Common myeloid progenitor, CD34-positive (primary cell): ENCODE data around the gene RAB1A.

Experiments
- CTCF ChIA-PET: fragments of 350-600 bp; sonication (Branson Sonifier 250); formaldehyde crosslinking; loops from one replicate; lab custom pipeline; 2021; ENCODE audit warnings: antibody characterized with exemption; lab: Charles Lee
- POLR2A ChIA-PET: fragments of 350-600 bp; sonication (Branson Sonifier 250); formaldehyde crosslinking; loops from one replicate; lab custom pipeline; 2021; ENCODE audit warnings: antibody characterized with exemption; lab: Charles Lee
- DNase-seq, 3 donors: peaks; one replicate each; pipeline versions ENCODE4 v3.0.0 to v3.0.0-alpha.2; 2013
- H3K27ac ChIP-seq, 2 experiments: 1 replicate in 1 of 2; 2 replicates in 1 of 2; pipeline ENCODE4 v1.7.0; 2013; ENCODE audit warnings: inconsistent platforms in 2 of 2, low read length in 2 of 2, mild to moderate bottlenecking in 2 of 2, low read depth in 1 of 2, moderate library complexity in 1 of 2; ENCODE audit not compliant: severe bottlenecking in 2 of 2, insufficient read depth in 1 of 2, poor library complexity in 1 of 2
- H3K27me3 ChIP-seq, 5 experiments: replicated peaks in 2 of 5; 1 replicate in 3 of 5; 2 replicates in 2 of 5; pipeline versions ENCODE4 v1.6.1 to v1.7.0; 2013; ENCODE audit warnings: low read length in 4 of 5, mild to moderate bottlenecking in 2 of 5, moderate library complexity in 2 of 5, inconsistent platforms in 1 of 5; ENCODE audit not compliant: insufficient read depth in 5 of 5, control insufficient read depth in 4 of 5
- H3K36me3 ChIP-seq, 4 experiments: 1 replicate in 2 of 4; 2 replicates in 2 of 4; pipeline versions ENCODE4 v1.6.1 to v1.7.0; 2013; ENCODE audit warnings: low read length in 3 of 4, control low read depth in 1 of 4, mild to moderate bottlenecking in 1 of 4; ENCODE audit not compliant: control insufficient read depth in 4 of 4, insufficient read depth in 4 of 4
- H3K4me1 ChIP-seq, 4 experiments: 1 replicate in 3 of 4; 2 replicates in 1 of 4; pipeline versions ENCODE4 v1.6.1 to v1.7.1; 2013; ENCODE audit warnings: low read length in 3 of 4, mild to moderate bottlenecking in 3 of 4, control low read depth in 1 of 4, inconsistent platforms in 1 of 4, moderate library complexity in 1 of 4; ENCODE audit not compliant: control insufficient read depth in 4 of 4, insufficient read depth in 4 of 4; ENCODE audit errors: control extremely low read depth in 1 of 4
- H3K4me3 ChIP-seq, 7 experiments: 1 replicate in 4 of 7; 2 replicates in 3 of 7; pipeline versions ENCODE4 v1.5.1 to v1.7.0; 2013; ENCODE audit warnings: mild to moderate bottlenecking in 7 of 7, low read length in 6 of 7, moderate library complexity in 6 of 7, inconsistent platforms in 2 of 7, low read depth in 2 of 7, control low read depth in 1 of 7; ENCODE audit not compliant: insufficient read depth in 4 of 7, control insufficient read depth in 1 of 7; ENCODE audit errors: extremely low read depth in 1 of 7
- H3K9me3 ChIP-seq, 5 experiments: 1 replicate in 4 of 5; 2 replicates in 1 of 5; pipeline versions ENCODE4 v1.6.1 to v1.7.1; 2013; ENCODE audit warnings: low read length in 4 of 5, mild to moderate bottlenecking in 2 of 5, inconsistent platforms in 1 of 5, low read depth in 1 of 5, moderate library complexity in 1 of 5; ENCODE audit not compliant: control insufficient read depth in 4 of 5, insufficient read depth in 2 of 5; ENCODE audit errors: control extremely low read depth in 1 of 5
- whole genome bisulfite sequencing: methylation state at CpG from one replicate; pipeline ENCODE4 v1.1.5; 2013; ENCODE audit not compliant: insufficient coverage; 5-methylcytosine and 5-hydroxymethylcytosine counted together

RAB1A gene

GRCh38 chr2:65075176-65075575, 54.7 kb downstream of the RAB1A start:
- CTCF ChIA-PET, result interaction anchor here (0.6 to 2.3 kb wide), 4 partner anchors 10 to 98 kb away, joined by 3 to 10 read pairs (median 6); no protein-coding TSS in a partner anchor
- POLR2A ChIA-PET, result no interaction called here
- no peak for DNase-seq

GRCh38 chr2:65073879-65074565, 55.9 kb downstream of the RAB1A start:
- WGBS, result 98% methylated on average over 6 of the region's 12 CpGs
- ChIA-PET CTCF (interaction anchor here (0.6 to 2.3 kb wide), 5 partner anchors 9 to 95 kb away, joined by 3 to 10 read pairs (median 6); partner anchors contain the start of gene RAB1A), POLR2A (no interaction called here)
- Histone ChIP-seq H3K36me3 (peaks cover 27 to 84% (median 64%) of the 10 kb centered on the region in 4 experiments), H3K27ac (no peak overlapping the region), H3K4me1 (peaks cover 2 to 21% (median 15%) of the 10 kb centered on the region in 4 experiments), H3K27me3 (no peaks in the 10 kb centered on the region), H3K4me3 (no peak overlapping the region), H3K9me3 (no peaks in the 10 kb centered on the region)
- DNase-seq, result no peak

More at GRCh38 chr2:65075176-65075575, 54.7 kb downstream of the RAB1A start:
- H3K4me1 ChIP-seq, result peaks cover 0 to 22% (median 8%) of the 10 kb centered on the region in 4 experiments
- peaks cover 27 to 84% (median 68%) of the 10 kb centered on the region in 4 experiments for H3K36me3 ChIP-seq
- H3K9me3 ChIP-seq, result no peaks in the 10 kb centered on the region
- WGBS, result 100% methylated on average over 1 of the region's 9 CpGs
- H3K4me3 ChIP-seq, result no peak overlapping the region
- H3K27me3 ChIP-seq, result no peaks in the 10 kb centered on the region
- H3K27ac ChIP-seq, result peak overlapping the region in 1 of 2 experiments; percentile 32

- 93% methylated on average over 15 of the region's 20 CpGs for WGBS
- H3K36me3 ChIP-seq, result peaks cover 27 to 68% (median 54%) of the 10 kb centered on the region in 4 experiments
- no peak for DNase-seq
- H3K27me3 ChIP-seq, result no peaks in the 10 kb centered on the region
- POLR2A ChIA-PET, result no interaction called here
- no peak overlapping the region for H3K4me3 ChIP-seq
- H3K4me1 ChIP-seq, result peaks cover 5 to 36% (median 30%) of the 10 kb centered on the region in 4 experiments
- no peak overlapping the region for H3K27ac ChIP-seq
- H3K9me3 ChIP-seq, result no peaks in the 10 kb centered on the region
- CTCF ChIA-PET, result interaction anchor here (0.9 to 2.2 kb wide), 7 partner anchors 12 to 103 kb away, joined by 3 to 6 read pairs (median 4); partner anchors contain the start of gene RAB1A
These were observed 57.5 kb downstream of the RAB1A start for GRCh38 chr2:65072181-65072970.

- Histone ChIP-seq H3K9me3 (no peaks in the 10 kb centered on the region), H3K27me3 (no peaks in the 10 kb centered on the region), H3K36me3 (peaks cover 27 to 65% (median 51%) of the 10 kb centered on the region in 4 experiments), H3K27ac (no peak overlapping the region), H3K4me1 (peaks cover 5 to 39% (median 33%) of the 10 kb centered on the region in 4 experiments), H3K4me3 (no peak overlapping the region)
- CTCF ChIA-PET, result interaction anchor here (0.7 to 2.2 kb wide), 11 partner anchors 12 to 115 kb away, joined by 3 to 6 read pairs (median 4); no protein-coding TSS in a partner anchor
- DNase-seq, result no peak
- WGBS, result 98% methylated on average over 10 of the region's 14 CpGs
- POLR2A ChIA-PET, result interaction anchor here (0.7 kb wide), 1 partner anchor 59 kb away, joined by 3 read pairs; the partner anchor contains the start of gene RAB1A
These were observed 58.3 kb downstream of the RAB1A start for GRCh38 chr2:65071499-65072180.

GRCh38 chr2:65070856-65071255, 59.0 kb downstream of the RAB1A start:
- no peaks in the 10 kb centered on the region for H3K9me3 ChIP-seq
- no peak for DNase-seq
- WGBS, result 91% methylated on average over 5 of the region's 6 CpGs
- peaks cover 5 to 42% (median 37%) of the 10 kb centered on the region in 4 experiments for H3K4me1 ChIP-seq
- H3K36me3 ChIP-seq, result peaks cover 21 to 59% (median 45%) of the 10 kb centered on the region in 4 experiments
- ChIA-PET POLR2A (interaction anchor here (0.7 kb wide), 1 partner anchor 59 kb away, joined by 3 read pairs; the partner anchor contains the start of gene RAB1A), CTCF (interaction anchor here (0.7 to 1.9 kb wide), 10 partner anchors 11 to 116 kb away, joined by 3 to 5 read pairs (median 4); no protein-coding TSS in a partner anchor)
- H3K4me3 ChIP-seq, result no peak overlapping the region
- no peaks in the 10 kb centered on the region for H3K27me3 ChIP-seq
- H3K27ac ChIP-seq, result no peak overlapping the region

- Histone ChIP-seq H3K27ac (no peak overlapping the region), H3K4me3 (no peak overlapping the region), H3K27me3 (no peaks in the 10 kb centered on the region), H3K36me3 (peaks cover 18 to 54% (median 40%) of the 10 kb centered on the region in 4 experiments), H3K9me3 (no peaks in the 10 kb centered on the region), H3K4me1 (peaks cover 6 to 46% (median 42%) of the 10 kb centered on the region in 4 experiments)
- no peak for DNase-seq
- ChIA-PET POLR2A (interaction anchor here (0.5 to 0.7 kb wide), 3 partner anchors 11 to 117 kb away, joined by 3 read pairs; no protein-coding TSS in a partner anchor), CTCF (interaction anchor here (0.9 to 3.0 kb wide), 9 partner anchors 8 to 117 kb away, joined by 3 to 17 read pairs (median 4); no protein-coding TSS in a partner anchor)
- WGBS, result 76% methylated on average over 7 of the region's 8 CpGs
These were observed 59.6 kb downstream of the RAB1A start for GRCh38 chr2:65070172-65070830.
